HepG2 (cell line): ENCODE measurements around the gene TLCD3B. TPM values are rescaled to one million over a fixed set of nuclear protein-coding genes. Genes with fewer than 3 reads are reported as not detected.

Experiments
- BRCA1 ChIP-seq: sonication (generic); formaldehyde crosslinking; IDR thresholded peaks from 2 replicates; pipeline ENCODE4 v1.4.0; 2020; ENCODE audit warnings: missing genetic modification reagents
- CHCHD3 ChIP-seq: sonication (generic); formaldehyde crosslinking; IDR thresholded peaks from 2 replicates; pipeline ENCODE4 v1.8.0; 2022; ENCODE audit warnings: mild to moderate bottlenecking, missing genetic modification reagents, moderate library complexity
- EEA1 ChIP-seq: sonication (generic); formaldehyde crosslinking; IDR thresholded peaks from 2 replicates; pipeline ENCODE4 v1.5.1; 2020; ENCODE audit warnings: mild to moderate bottlenecking, missing genetic modification reagents, borderline replicate concordance
- JUND ChIP-seq: sonication (generic); formaldehyde crosslinking; IDR thresholded peaks from 2 replicates; pipeline ENCODE4 v1.8.0; 2022; ENCODE audit warnings: mild to moderate bottlenecking, missing genetic modification reagents
- KAT2B ChIP-seq: fragments of 150-350 bp; IDR thresholded peaks from 2 replicates; pipeline ENCODE4 v1.6.1; 2014; ENCODE audit warnings: low read depth, low read length, borderline replicate concordance
- KLF16 ChIP-seq, 2 experiments: sonication (generic) in 1 of 2; formaldehyde crosslinking in 1 of 2; IDR thresholded peaks; 2 replicates each; pipeline versions ENCODE4 v1.6.1 to v1.8.0; 2016 to 2023; ENCODE audit warnings: missing genetic modification reagents in 2 of 2, missing compliant biosample characterization in 1 of 2
- POLR2AphosphoS5 ChIP-seq: IDR thresholded peaks from 2 replicates; pipeline ENCODE4 v1.6.1; 2012; ENCODE audit warnings: low read depth, low read length
- POLR2G ChIP-seq: fragments of 200-400 bp; formaldehyde crosslinking; IDR thresholded peaks from 2 replicates; pipeline ENCODE4 v1.6.1; 2018; ENCODE audit warnings: mild to moderate bottlenecking, low read depth, low read length, moderate library complexity
- RAD21 ChIP-seq: fragments of 450-650 bp; formaldehyde crosslinking; IDR thresholded peaks from 2 replicates; pipeline ENCODE4 v1.5.0; 2020; ENCODE audit warnings: mild to moderate bottlenecking
- RAD51 ChIP-seq: fragments of 450-650 bp; IDR thresholded peaks from 2 replicates; pipeline ENCODE4 v1.6.1; 2016; ENCODE audit warnings: borderline replicate concordance
- SKIL ChIP-seq: sonication (generic); formaldehyde crosslinking; IDR thresholded peaks from 2 replicates; pipeline ENCODE4 v1.8.0; 2022; ENCODE audit warnings: missing genetic modification reagents, mild to moderate bottlenecking, moderate library complexity, borderline replicate concordance
- SP4 ChIP-seq: sonication (generic); formaldehyde crosslinking; IDR thresholded peaks from 2 replicates; pipeline ENCODE4 v1.8.1; 2023; ENCODE audit warnings: mild to moderate bottlenecking, missing genetic modification reagents
- ZBTB8A ChIP-seq: sonication (generic); formaldehyde crosslinking; IDR thresholded peaks from 2 replicates; pipeline ENCODE4 v1.4.0; 2020; ENCODE audit warnings: mild to moderate bottlenecking, low read depth, missing genetic modification reagents, borderline replicate concordance
- ZFP1 ChIP-seq: IDR thresholded peaks from 2 replicates; pipeline ENCODE4 v1.6.1; 2016
- ZNF251 ChIP-seq: sonication (generic); formaldehyde crosslinking; IDR thresholded peaks from 2 replicates; pipeline ENCODE4 v1.9.0; 2021; ENCODE audit warnings: mild to moderate bottlenecking, missing genetic modification reagents
- ZNF354B ChIP-seq: sonication (generic); formaldehyde crosslinking; IDR thresholded peaks from 2 replicates; pipeline ENCODE4 v1.8.0; 2022; ENCODE audit warnings: mild to moderate bottlenecking, missing genetic modification reagents
- ZNF510 ChIP-seq: sonication (generic); formaldehyde crosslinking; IDR thresholded peaks from 2 replicates; pipeline ENCODE4 v1.4.0; 2020; ENCODE audit warnings: low read depth, mild to moderate bottlenecking, missing genetic modification reagents
- ZNF646 ChIP-seq: sonication (generic); formaldehyde crosslinking; IDR thresholded peaks from 2 replicates; pipeline ENCODE4 v1.9.0; 2021; ENCODE audit warnings: mild to moderate bottlenecking, missing genetic modification reagents
- ZNF780A ChIP-seq: sonication (generic); formaldehyde crosslinking; IDR thresholded peaks from 2 replicates; pipeline ENCODE4 v1.8.0; 2022; ENCODE audit warnings: mild to moderate bottlenecking, missing genetic modification reagents, moderate library complexity
- ZSCAN25 ChIP-seq: sonication (generic); formaldehyde crosslinking; IDR thresholded peaks from 2 replicates; pipeline ENCODE4 v1.8.0; 2022; ENCODE audit warnings: mild to moderate bottlenecking, missing genetic modification reagents
- polyA plus RNA-seq, 8 experiments: library from polyadenylated mRNA; depleted of rRNA in 3 of 8; stranded (reverse) in 7 of 8; unstranded in 1 of 8; fragments of >200 nt; fragmentation: Illumina TruSeq in 4 of 8; extraction: Trizol in 4 of 8; gene quantifications; 2 replicates each; pipeline versions ENCODE4 v1.2.1 to v1.2.3, GENCODE V29; 2011 to 2016; ENCODE audit warnings: low read depth in 4 of 8, missing spikeins in 1 of 8, mixed read lengths in 1 of 8; ENCODE audit not compliant: insufficient read depth in 1 of 8
- total RNA-seq, 5 experiments: library from RNA; depleted of rRNA; stranded (reverse); fragments of >200 nt; fragmentation: Illumina TruSeq; extraction: Trizol; gene quantifications; 2 replicates each; pipeline ENCODE4 v1.2.3, GENCODE V29; 2016; ENCODE audit warnings: low read depth in 1 of 5
- TF ChIP-seq, protein P1 (sequence below): sonication (generic); formaldehyde crosslinking; IDR thresholded peaks from 2 replicates; pipeline ENCODE4 v1.9.0; 2022; ENCODE audit warnings: missing genetic modification reagents, mild to moderate bottlenecking, borderline replicate concordance

Gene TLCD3B
- total and polyA plus RNA-seq, 2 of the 13 experiments (the other 11 are each of a cell fraction or from before 2014, with no cell fraction given), result not detected

DNA sequence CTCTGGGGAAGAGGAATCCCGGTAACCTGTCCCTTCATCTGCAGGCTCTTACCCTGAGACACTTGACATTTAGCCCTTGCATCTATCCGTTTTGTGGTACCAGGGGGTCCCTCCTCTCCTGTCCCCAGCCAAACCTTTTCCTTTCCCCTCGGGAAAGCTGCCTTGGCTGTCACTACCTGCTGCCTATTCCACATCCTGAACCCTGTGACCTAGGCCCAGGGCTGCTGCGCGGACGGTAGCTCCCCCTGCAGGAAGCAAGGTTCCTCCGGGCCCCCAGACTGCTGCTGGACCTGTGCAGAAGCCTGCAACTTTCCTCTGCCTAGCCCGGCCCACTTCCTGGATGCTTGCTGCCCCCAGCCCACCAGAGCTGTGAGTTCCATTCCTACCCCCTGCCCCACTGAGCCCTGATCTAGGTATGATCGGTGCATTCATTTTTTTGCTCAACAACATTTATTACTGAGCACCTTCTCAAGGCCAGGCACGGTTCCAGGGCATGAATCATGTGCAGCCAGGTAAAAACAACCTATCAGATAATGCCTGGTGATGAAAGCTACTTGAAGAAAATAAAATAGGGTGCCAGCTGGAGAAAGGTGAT lies 24.0 kb upstream of the TLCD3B start (continued):
- peak; percentile 52; the same call in 1 of the 2 replicates for TF ChIP-seq ZNF646
- no peak for TF ChIP-seq ZNF251 (CRISPR knock-in tag)
- no peak for TF ChIP-seq RAD51
- TF ChIP-seq EEA1 (CRISPR knock-in tag), result no peak
- no peak for TF ChIP-seq SKIL (CRISPR knock-in tag)
- peak; percentile 38; the same call in 1 of the 2 replicates for TF ChIP-seq ZSCAN25
- TF ChIP-seq ZNF354B, result no peak
- TF ChIP-seq ZBTB8A, result no peak
- no peak for TF ChIP-seq KAT2B
- TF ChIP-seq SP4, result no peak
- TF ChIP-seq, protein P1, sequence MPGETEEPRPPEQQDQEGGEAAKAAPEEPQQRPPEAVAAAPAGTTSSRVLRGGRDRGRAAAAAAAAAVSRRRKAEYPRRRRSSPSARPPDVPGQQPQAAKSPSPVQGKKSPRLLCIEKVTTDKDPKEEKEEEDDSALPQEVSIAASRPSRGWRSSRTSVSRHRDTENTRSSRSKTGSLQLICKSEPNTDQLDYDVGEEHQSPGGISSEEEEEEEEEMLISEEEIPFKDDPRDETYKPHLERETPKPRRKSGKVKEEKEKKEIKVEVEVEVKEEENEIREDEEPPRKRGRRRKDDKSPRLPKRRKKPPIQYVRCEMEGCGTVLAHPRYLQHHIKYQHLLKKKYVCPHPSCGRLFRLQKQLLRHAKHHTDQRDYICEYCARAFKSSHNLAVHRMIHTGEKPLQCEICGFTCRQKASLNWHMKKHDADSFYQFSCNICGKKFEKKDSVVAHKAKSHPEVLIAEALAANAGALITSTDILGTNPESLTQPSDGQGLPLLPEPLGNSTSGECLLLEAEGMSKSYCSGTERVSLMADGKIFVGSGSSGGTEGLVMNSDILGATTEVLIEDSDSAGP (CRISPR knock-in tag), result peak; percentile 74
- TF ChIP-seq RAD21 (CRISPR knock-in tag), result peak; percentile 81
- no peak for TF ChIP-seq ZFP1
- TF ChIP-seq KLF16 (CRISPR knock-in tag; IDR thresholded peaks at IDR 0.05), result peak in 1 of 2 experiments; percentile 61; a peak in 1 of 4 replicates
- no peak for TF ChIP-seq ZNF510 (CRISPR knock-in tag)
- no peak for TF ChIP-seq BRCA1 (CRISPR knock-in tag)
- no peak for TF ChIP-seq CHCHD3 (CRISPR knock-in tag)
- TF ChIP-seq POLR2G, result no peak
- no peak for TF ChIP-seq POLR2AphosphoS5
- no peak for TF ChIP-seq ZNF780A (CRISPR knock-in tag)
- TF ChIP-seq JUND, result no peak
